ENCODE data around the gene CADPS2.

DNA sequence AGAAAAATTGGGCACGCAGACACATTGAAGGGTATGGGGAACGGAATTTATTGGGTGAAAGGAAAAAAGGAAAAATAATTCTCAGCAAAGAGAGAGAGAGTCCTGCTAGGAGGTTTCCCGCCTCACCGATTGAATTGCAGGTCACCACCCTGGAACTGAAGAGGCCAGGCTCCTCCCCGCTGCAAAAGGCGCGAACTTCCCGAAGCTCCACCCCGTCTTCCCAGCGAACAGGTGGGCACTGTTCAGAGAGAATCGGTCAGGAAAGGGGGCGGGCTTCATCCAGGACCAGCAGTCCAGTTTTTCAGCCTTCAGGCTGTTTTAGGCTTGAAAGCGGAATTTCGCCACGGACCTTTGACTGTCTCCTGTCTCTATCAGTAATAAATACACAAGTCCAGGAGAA, 27.3 kb upstream of the CADPS2 start:
- no peak for TF ChIP-seq EZH2 (IDR thresholded peaks at IDR 0.05; ENCODE audit: borderline replicate concordance, low read length)
- TF ChIP-seq, protein P1, sequence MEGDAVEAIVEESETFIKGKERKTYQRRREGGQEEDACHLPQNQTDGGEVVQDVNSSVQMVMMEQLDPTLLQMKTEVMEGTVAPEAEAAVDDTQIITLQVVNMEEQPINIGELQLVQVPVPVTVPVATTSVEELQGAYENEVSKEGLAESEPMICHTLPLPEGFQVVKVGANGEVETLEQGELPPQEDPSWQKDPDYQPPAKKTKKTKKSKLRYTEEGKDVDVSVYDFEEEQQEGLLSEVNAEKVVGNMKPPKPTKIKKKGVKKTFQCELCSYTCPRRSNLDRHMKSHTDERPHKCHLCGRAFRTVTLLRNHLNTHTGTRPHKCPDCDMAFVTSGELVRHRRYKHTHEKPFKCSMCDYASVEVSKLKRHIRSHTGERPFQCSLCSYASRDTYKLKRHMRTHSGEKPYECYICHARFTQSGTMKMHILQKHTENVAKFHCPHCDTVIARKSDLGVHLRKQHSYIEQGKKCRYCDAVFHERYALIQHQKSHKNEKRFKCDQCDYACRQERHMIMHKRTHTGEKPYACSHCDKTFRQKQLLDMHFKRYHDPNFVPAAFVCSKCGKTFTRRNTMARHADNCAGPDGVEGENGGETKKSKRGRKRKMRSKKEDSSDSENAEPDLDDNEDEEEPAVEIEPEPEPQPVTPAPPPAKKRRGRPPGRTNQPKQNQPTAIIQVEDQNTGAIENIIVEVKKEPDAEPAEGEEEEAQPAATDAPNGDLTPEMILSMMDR (IDR thresholded peaks at IDR 0.05; ENCODE audit: low read length): no peak
